ENCODE measurements around the gene ZNF217. TPM values are rescaled to one million over a fixed set of nuclear protein-coding genes. Genes with fewer than 3 reads are reported as not detected.
"Not testable (repeated sequence)": the region's sequence is repeated elsewhere in the genome, so short reads cannot be mapped to it uniquely, and the experiment has no call there.

The ZNF217 gene
- 213 and 215 TPM in 2 replicates for total RNA-seq (2013; cell fraction: nucleolus; rRNA removed)
- 40.8 and 45.6 TPM in 2 replicates for total RNA-seq (2014; rRNA removed)
- total RNA-seq (2014; rRNA removed; fragmentation: Illumina TruSeq; extraction: Trizol) = 40.2 and 40.5 TPM in 2 replicates
- total RNA-seq (2021) = 76.6 and 81.3 TPM in 2 replicates
- polyA plus RNA-seq (2011; ENCODE audit: low read depth) = 20.6 TPM
- 48.1 and 54.3 TPM in 2 replicates for polyA plus RNA-seq (2011; rRNA removed)
- 37.7 and 55.2 TPM in 2 replicates for polyA plus RNA-seq (2011; cell fraction: cytosol; rRNA removed)
- polyA plus RNA-seq (2011; cell fraction: nucleus; rRNA removed) = 47.8 and 55.7 TPM in 2 replicates
- 25.9 and 54.1 TPM in 2 replicates for polyA plus RNA-seq (2012)
- polyA plus RNA-seq (2014; fragmentation: Illumina TruSeq; extraction: Trizol) = 54.8 and 62.7 TPM in 2 replicates
- polyA plus RNA-seq (2014; fragmentation: Nextera tagmentation; extraction: Ambion mirVana) = 10 to 100 TPM in 1 of 2 experiments, 1 to 10 TPM in 1; 8.5 to 12.4 TPM
- 40.4 and 43.2 TPM in 2 replicates for polyA plus RNA-seq (2014; rRNA removed)
- polyA plus RNA-seq (2016; fragmentation: Nextera tagmentation; extraction: Ambion mirVana) = 10 to 100 TPM; 14.0 to 16.9 TPM
- polyA minus RNA-seq (2011; rRNA and poly(A)+ RNA removed) = 87.0 and 96.8 TPM in 2 replicates
- polyA minus RNA-seq (2011; cell fraction: cytosol; rRNA and poly(A)+ RNA removed) = 42.6 and 44.9 TPM in 2 replicates
- polyA minus RNA-seq (2011; cell fraction: nucleus; rRNA and poly(A)+ RNA removed) = 40.7 and 55.8 TPM in 2 replicates
- Bru-seq, nascent RNA = percentile 99 among the genes with signal in this experiment
- percentile 95 among the genes with signal in this experiment for BruChase-seq, experiment 1, labeled RNA remaining after a 6-hour chase
- percentile 98 among the genes with signal in this experiment for BruChase-seq, experiment 2, labeled RNA remaining after a 2-hour chase
- long read RNA-seq, experiment 1, partial matches to known transcripts = 0 of 1 reads
- long read RNA-seq, experiment 1, other reads (novel, unspliced or antisense) = 1 of 1 reads
- long read RNA-seq, experiment 2, partial matches to known transcripts = 13 of 39 reads
- long read RNA-seq, experiment 2, other reads (novel, unspliced or antisense) = 26 of 39 reads

GRCh38 chr20:53593466-53594007 is at the start of gene ZNF217:
Gene ZNF217, minus strand, starts transcription at chr20:53593839. Its CDS starts 11,013 bp downstream, at chr20:53582826.
- FAIRE-seq; in situ Hi-C loops (cut with MboI); DNase-seq (ENCODE audit: low read depth, low spot score); H3K4me1 ChIP-seq (ENCODE audit: control insufficient read depth, insufficient read depth, low read length); H3K9me3 ChIP-seq (replicated peaks; ENCODE audit: control insufficient read depth, insufficient read depth, low read length); H3K27me3 ChIP-seq (replicated peaks in 1 of 2; ENCODE audit: control insufficient read depth in 2 of 2, insufficient read depth in 2 of 2, low read length in 1 of 2); BruUV-seq (replicated peaks); H2AFZ ChIP-seq (ENCODE audit: control insufficient read depth, low read depth, low read length); H3K36me3 ChIP-seq (ENCODE audit: control insufficient read depth in 2 of 2, insufficient read depth in 2 of 2, low read length in 1 of 2); H4K20me1 ChIP-seq (ENCODE audit: control insufficient read depth, insufficient read depth): not testable (repeated sequence)
- ChIA-PET CTCF (interaction anchor here (1.7 kb wide), 1 partner anchor 143 kb away, joined by 4 read pairs; no protein-coding TSS in a partner anchor), POLR2A (interaction anchor here (0.8 to 2.6 kb wide), 3 partner anchors 8 to 29 kb away, joined by 3 to 21 read pairs (median 3); no protein-coding TSS in a partner anchor), SMC1A (ENCODE audit: uncharacterized antibody, unreplicated experiment) (interaction anchor here (1.7 to 1.8 kb wide), 2 partner anchors 11 to 332 kb away, joined by 3 to 4 read pairs; no protein-coding TSS in a partner anchor), RAD21 (ENCODE audit: unreplicated experiment) (interaction anchor here (1.0 to 4.1 kb wide), 7 partner anchors 29 to 272 kb away, joined by 3 to 33 read pairs (median 6); no protein-coding TSS in a partner anchor)
- H3K4me2 ChIP-seq (ENCODE audit: control insufficient read depth, insufficient read depth) = peak within 1 kb of the TSS; percentile 69; the same call in 1 of the 2 replicates
- H3K9ac ChIP-seq (ENCODE audit: control insufficient read depth, insufficient read depth, low read length) = peak within 1 kb of the TSS; percentile 92
- 1% methylated on average over 47 of the region's 66 CpGs for WGBS (ENCODE audit: insufficient coverage, insufficient replicate concordance, low lambda C conversion rate, missing lambda C conversion rate)
- TF ChIP-seq POLR2A (IDR thresholded peaks at IDR 0.05; ENCODE audit: low read depth, low read length) (peak; percentile 72; the same call in 1 of the 2 replicates), SMAD5 (IDR thresholded peaks at IDR 0.05; ENCODE audit: low read depth) (0 out of 2 replicates have a peak, but pooled peaks have one; percentile 9), POLR2AphosphoS2 (IDR thresholded peaks at IDR 0.05; ENCODE audit: low read depth, low read length) (0 out of 2 replicates have a peak, but pooled peaks have one; percentile 2), RB1 (IDR thresholded peaks at IDR 0.05; ENCODE audit: borderline replicate concordance) (0 out of 2 replicates have a peak, but pooled peaks have one; percentile 41), YY1 (IDR thresholded peaks at IDR 0.05; ENCODE audit: low read depth, low read length) (peak; percentile 48; the same call in 1 of the 2 replicates), ETV6 (conservative IDR thresholded peaks at IDR 0.05 in 1 of 2, IDR thresholded peaks at IDR 0.05 in 1 of 2; ENCODE audit: borderline replicate concordance in 1 of 2, low read depth in 1 of 2) (peak in 1 of 2 experiments; percentile 92; a peak in 1 of 4 replicates)
- peak within 1 kb of the TSS; percentile 93 for H3K27ac ChIP-seq (ENCODE audit: control insufficient read depth, insufficient read depth)
- intact Hi-C loops (cut with micrococcal nuclease; ENCODE audit: unreplicated experiment) = loop anchor here (2.0 kb wide), 1 partner anchor 59 kb away; no protein-coding TSS in a partner anchor
- peak; percentile 42 for ATAC-seq
- peaks cover 64% of the 10 kb centered on the region for H3K79me2 ChIP-seq (ENCODE audit: control insufficient read depth, insufficient read depth, low read length)
- peak within 1 kb of the TSS; percentile 81 for H3K4me3 ChIP-seq

All from GM12878 (cell line).